ENCODE measurements around the gene PROZ.
"Not testable (repeated sequence)": the region's sequence is repeated elsewhere in the genome, so short reads cannot be mapped to it uniquely, and the experiment has no call there.

The PROZ gene

GRCh38 chr13:113157929-113158747 lies at the start of gene PROZ:
TSS of gene PROZ (plus strand) at chr13:113158648. CDS start at chr13:113158661, 13 bp downstream.
- DNase-seq, result no peak

- no peak for DNase-seq
These were observed 49.0 kb upstream of the PROZ start for GRCh38 chr13:113109151-113110047.

GRCh38 chr13:113110048-113110851 lies 48.2 kb upstream of the PROZ start:
- DNase-seq, result no peak

DNA sequence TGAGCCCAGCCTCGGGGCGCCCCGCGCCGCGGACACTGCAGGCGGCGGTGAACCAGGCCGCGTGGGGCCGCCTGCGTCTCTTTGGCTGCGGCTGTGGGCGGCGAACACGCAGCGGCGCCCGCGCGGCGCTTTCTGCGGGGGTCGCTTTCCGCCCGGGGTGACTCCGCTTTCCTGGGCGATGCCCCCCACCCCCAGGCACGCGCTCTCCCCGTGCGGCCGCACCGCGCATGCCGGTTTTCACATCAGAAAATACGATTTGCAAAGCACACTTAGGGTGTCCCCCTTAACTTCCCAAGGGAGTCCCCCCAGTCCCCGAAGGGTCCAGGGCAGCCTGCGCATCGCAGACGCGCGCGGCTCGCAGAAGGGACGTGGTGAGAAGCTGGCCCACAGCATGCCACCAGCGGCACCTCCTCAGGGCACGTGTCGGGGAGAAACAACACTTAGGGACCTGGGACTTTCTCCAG lies 47.6 kb upstream of the PROZ start:
- DNase-seq, result no peak

- DNase-seq, result not testable (repeated sequence)
These were observed 46.6 kb upstream of the PROZ start for GRCh38 chr13:113111821-113112220.

GRCh38 chr13:113112475-113112874 lies 46.0 kb upstream of the PROZ start:
- not testable (repeated sequence) for DNase-seq

DNA sequence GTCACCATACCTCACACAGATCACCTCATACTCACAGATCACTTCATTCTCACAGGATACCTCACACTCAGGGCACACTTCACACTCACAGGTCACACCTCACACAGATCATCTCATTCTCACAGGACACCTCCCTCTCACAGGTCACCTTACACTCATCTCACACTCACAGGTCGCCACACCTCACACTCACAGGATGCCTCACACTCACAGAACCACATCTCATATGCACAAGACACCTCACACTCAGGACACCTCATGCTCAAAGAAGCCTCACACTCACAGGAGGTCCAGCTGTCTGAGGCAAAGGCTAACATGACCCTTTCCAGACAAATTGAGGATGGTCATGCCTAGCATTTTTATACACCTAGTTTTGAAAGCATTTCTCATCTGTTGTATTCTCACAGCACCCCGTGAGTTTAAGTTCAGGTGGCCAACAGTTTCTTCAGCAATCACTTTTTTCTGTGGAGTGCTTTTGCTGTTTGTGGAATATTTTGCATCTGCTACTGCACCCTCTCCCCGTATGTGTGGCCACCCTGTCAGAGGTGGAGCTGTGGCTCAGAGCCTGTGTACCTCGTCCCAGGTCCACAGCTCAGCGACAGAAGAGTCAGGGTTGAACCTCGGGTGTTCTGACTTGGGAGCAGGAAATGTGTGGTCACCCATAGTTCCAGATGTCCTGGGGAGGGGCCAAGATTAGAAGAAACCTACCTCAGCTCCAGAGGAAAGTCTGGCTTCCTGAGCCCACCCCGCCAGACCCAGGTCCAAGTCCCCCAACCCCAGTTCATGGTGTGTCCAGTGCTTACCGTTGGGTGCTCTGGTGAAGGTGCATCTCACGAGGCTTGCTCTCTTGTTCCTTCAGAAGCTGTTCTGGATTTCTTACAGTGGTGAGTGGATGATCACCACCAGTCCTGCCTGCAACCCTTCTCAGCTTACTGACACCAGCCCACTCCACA lies 45.3 kb upstream of the PROZ start:
- DNase-seq, result no peak

DNA sequence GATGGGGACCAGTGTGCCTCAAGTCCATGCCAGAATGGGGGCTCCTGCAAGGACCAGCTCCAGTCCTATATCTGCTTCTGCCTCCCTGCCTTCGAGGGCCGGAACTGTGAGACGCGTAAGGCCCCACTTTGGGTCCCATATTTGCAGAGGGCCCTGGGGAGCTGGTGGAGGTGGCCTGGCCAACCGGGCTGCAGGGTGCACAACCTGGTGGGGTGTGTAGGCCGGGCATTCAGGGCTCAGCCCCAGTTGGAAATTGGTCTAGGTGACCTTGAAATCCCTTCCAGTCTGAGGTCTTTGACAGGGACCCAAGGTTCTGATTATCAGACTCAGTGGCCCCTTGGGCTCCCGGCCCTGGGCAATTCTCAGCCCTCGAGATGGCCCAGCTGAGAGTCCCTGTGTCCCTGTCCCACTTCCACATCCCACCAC lies 44.6 kb upstream of the PROZ start:
- DNase-seq, result no peak

GRCh38 chr13:113114511-113115362 lies 43.7 kb upstream of the PROZ start:
- no peak for DNase-seq

DNA sequence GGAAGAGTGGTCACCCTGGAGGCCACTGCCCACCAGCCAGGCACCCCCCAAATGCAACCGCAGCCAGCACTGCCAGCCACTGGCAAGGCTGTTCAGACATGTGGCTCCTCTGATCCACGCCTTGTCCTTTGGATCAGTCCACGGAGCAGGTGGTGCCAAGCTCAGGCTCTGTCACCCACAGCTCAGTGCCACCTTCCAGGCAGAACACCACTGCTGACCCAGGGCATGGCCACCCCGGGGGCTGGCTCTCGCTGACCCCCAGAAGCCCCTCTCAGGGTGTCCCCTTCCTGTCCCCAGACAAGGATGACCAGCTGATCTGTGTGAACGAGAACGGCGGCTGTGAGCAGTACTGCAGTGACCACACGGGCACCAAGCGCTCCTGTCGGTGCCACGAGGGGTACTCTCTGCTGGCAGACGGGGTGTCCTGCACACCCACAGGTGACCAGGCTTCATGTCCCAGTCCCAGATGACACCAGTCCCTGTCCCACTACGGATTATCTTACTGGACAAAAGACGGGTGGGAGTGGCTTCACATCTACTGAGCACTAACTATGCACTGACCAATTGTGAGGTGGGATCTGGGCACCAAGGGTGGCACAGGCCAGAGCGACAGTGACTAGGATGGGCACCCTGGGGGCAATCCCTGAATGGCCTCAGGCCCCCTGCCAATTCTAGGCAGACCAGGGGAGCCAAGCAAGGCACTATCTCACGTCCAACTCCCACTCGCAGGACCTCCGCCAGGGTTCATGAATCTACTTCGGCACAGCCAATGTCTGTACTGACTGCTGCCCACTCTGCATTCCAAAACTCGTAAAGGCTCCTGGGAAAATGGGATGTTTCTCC lies 42.9 kb upstream of the PROZ start:
- DNase-seq, result no peak

GRCh38 chr13:113116206-113116800 lies 42.1 kb upstream of the PROZ start:
- no peak for DNase-seq

- no peak for DNase-seq
These were observed 41.6 kb upstream of the PROZ start for GRCh38 chr13:113116871-113117271.

DNA sequence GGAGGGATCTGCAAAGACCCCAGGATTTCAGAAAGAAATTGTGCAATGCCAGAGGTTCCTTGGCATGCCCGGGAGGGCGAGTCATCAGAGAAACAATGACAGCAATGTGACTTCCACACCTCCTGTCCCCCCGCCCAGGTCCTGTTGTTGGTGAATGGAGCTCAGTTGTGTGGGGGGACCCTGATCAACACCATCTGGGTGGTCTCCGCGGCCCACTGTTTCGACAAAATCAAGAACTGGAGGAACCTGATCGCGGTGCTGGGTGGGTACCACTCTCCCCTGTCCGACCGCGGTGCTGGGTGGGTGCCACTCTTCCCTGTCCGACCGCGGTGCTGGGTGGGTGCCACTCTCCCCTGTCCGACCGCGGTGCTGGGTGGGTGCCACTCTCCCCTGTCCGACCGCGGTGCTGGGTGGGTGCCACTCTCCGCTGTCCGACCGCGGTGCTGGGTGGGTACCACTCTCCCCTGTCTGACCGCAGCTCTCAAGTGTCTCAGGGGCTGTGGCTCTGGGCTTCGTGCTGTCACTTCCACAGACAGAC lies 41.0 kb upstream of the PROZ start:
- DNase-seq, result no peak

GRCh38 chr13:113117911-113118260 lies 40.6 kb upstream of the PROZ start:
- no peak for DNase-seq

DNA sequence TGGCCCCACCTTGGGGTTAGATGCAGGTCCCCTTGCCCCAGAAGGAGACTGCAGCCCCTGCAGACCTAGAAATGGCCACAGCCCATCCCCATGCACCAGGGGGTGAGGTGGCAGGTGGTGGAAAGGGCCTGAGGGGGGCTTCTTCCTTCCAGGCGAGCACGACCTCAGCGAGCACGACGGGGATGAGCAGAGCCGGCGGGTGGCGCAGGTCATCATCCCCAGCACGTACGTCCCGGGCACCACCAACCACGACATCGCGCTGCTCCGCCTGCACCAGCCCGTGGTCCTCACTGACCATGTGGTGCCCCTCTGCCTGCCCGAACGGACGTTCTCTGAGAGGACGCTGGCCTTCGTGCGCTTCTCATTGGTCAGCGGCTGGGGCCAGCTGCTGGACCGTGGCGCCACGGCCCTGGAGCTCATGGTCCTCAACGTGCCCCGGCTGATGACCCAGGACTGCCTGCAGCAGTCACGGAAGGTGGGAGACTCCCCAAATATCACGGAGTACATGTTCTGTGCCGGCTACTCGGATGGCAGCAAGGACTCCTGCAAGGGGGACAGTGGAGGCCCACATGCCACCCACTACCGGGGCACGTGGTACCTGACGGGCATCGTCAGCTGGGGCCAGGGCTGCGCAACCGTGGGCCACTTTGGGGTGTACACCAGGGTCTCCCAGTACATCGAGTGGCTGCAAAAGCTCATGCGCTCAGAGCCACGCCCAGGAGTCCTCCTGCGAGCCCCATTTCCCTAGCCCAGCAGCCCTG lies 40.0 kb upstream of the PROZ start:
- DNase-seq, result no peak

DNA sequence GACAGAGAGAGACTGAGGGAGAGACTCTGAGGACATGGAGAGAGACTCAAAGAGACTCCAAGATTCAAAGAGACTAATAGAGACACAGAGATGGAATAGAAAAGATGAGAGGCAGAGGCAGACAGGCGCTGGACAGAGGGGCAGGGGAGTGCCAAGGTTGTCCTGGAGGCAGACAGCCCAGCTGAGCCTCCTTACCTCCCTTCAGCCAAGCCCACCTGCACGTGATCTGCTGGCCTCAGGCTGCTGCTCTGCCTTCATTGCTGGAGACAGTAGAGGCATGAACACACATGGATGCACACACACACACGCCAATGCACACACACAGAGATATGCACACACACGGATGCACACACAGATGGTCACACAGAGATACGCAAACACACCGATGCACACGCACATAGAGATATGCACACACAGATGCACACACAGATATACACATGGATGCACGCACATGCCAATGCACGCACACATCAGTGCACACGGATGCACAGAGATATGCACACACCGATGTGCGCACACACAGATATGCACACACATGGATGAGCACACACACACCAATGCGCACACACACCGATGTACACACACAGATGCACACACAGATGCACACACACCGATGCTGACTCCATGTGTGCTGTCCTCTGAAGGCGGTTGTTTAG lies 39.2 kb upstream of the PROZ start:
- no peak for DNase-seq

- no peak for DNase-seq
These were observed 38.6 kb upstream of the PROZ start for GRCh38 chr13:113119822-113120189.

All from DMS153 (cell line).